H1 (cell line): ENCODE results near the gene DUSP2. TPM values are rescaled to one million over a fixed set of nuclear protein-coding genes. Genes with fewer than 3 reads are reported as not detected.

Experiments
- CTCF ChIA-PET: fragments of 300-600 bp; sonication (Branson Sonifier 250); formaldehyde crosslinking; loops from one replicate; lab custom pipeline; 2021; ENCODE audit not compliant: partially characterized antibody; lab: Charles Lee
- POLR2A ChIA-PET: fragments of 300-600 bp; sonication (Branson Sonifier 250); formaldehyde crosslinking; loops from one replicate; lab custom pipeline; 2021; ENCODE audit warnings: inconsistent platforms; ENCODE audit not compliant: partially characterized antibody; lab: Charles Lee
- DNase-seq, 2 experiments: peaks; one replicate each; pipeline versions ENCODE4 v3.0.0 to v3.0.0-alpha.2; 2010 to 2022; ENCODE audit warnings: low spot score in 2 of 2, low read depth in 1 of 2, mixed read lengths in 1 of 2
- FAIRE-seq: peaks from 2 replicates; lab custom pipeline; 2011; peaks lifted over from hg19 to GRCh38; lab: Jason Lieb, UNC
- H2AFZ ChIP-seq: 2 replicates; pipeline ENCODE4 v1.8.1; 2012; ENCODE audit warnings: low read length, inconsistent platforms
- H2AK5ac ChIP-seq: 2 replicates; pipeline ENCODE4 v1.6.1; 2013; ENCODE audit warnings: low read depth, low read length
- H2BK120ac ChIP-seq: replicated peaks from 2 replicates; pipeline ENCODE3; 2013; ENCODE audit warnings: low read depth, low read length, inconsistent platforms
- H2BK12ac ChIP-seq: 2 replicates; pipeline ENCODE4 v1.6.1; 2013; ENCODE audit warnings: low read depth, low read length
- H2BK15ac ChIP-seq: 2 replicates; pipeline ENCODE4 v1.6.1; 2013; ENCODE audit warnings: low read length
- H2BK20ac ChIP-seq: 2 replicates; pipeline ENCODE4 v1.6.1; 2013; ENCODE audit warnings: low read length
- H2BK5ac ChIP-seq: 2 replicates; pipeline ENCODE4 v1.6.1; 2013; ENCODE audit warnings: low read depth, low read length
- H3K14ac ChIP-seq: 2 replicates; pipeline ENCODE4 v1.6.1; 2013; ENCODE audit warnings: inconsistent platforms; ENCODE audit not compliant: insufficient read length
- H3K18ac ChIP-seq: 2 replicates; pipeline ENCODE4 v1.6.1; 2013; ENCODE audit warnings: low read length; ENCODE audit errors: extremely low read depth
- H3K23ac ChIP-seq: 2 replicates; pipeline ENCODE4 v1.6.1; 2013; ENCODE audit warnings: inconsistent platforms; ENCODE audit not compliant: insufficient read length
- H3K23me2 ChIP-seq: 2 replicates; pipeline ENCODE4 v1.6.1; 2013; ENCODE audit warnings: low read depth, low read length
- H3K27ac ChIP-seq: 2 replicates; pipeline ENCODE4 v1.6.1; 2011; ENCODE audit warnings: low read depth, low read length, inconsistent platforms
- H3K27me3 ChIP-seq, 4 experiments: replicated peaks in 1 of 4; 1 replicate in 1 of 4; 2 replicates in 3 of 4; pipeline versions ENCODE4 v1.6.1 to v1.8.1; 2011 to 2013; ENCODE audit warnings: low read length in 3 of 4, mild to moderate bottlenecking in 3 of 4, inconsistent platforms in 2 of 4, mixed read lengths in 2 of 4, moderate library complexity in 1 of 4; ENCODE audit not compliant: control insufficient read depth in 3 of 4, insufficient read depth in 3 of 4; ENCODE audit errors: extremely low read depth in 1 of 4
- H3K36me3 ChIP-seq, 4 experiments: 2 replicates each; pipeline versions ENCODE4 v1.6.1 to v1.8.1; 2011 to 2013; ENCODE audit warnings: mild to moderate bottlenecking in 4 of 4, low read length in 3 of 4, moderate library complexity in 2 of 4, control low read depth in 1 of 4, inconsistent platforms in 1 of 4; ENCODE audit not compliant: insufficient read depth in 4 of 4, control insufficient read depth in 2 of 4
- H3K4ac ChIP-seq: replicated peaks from 2 replicates; pipeline ENCODE3; 2013; ENCODE audit warnings: low read length, low read depth, mixed read lengths, inconsistent platforms; ENCODE audit not compliant: insufficient read length
- H3K4me1 ChIP-seq, 4 experiments: replicated peaks in 1 of 4; 1 replicate in 1 of 4; 2 replicates in 3 of 4; pipeline versions ENCODE4 v1.6.1 to v1.8.1; 2011 to 2013; ENCODE audit warnings: low read length in 3 of 4, inconsistent platforms in 2 of 4, mixed read lengths in 1 of 4; ENCODE audit not compliant: insufficient read depth in 4 of 4, control insufficient read depth in 3 of 4
- H3K4me2 ChIP-seq, 2 experiments: 2 replicates each; pipeline versions ENCODE4 v1.6.1 to v1.8.1; 2011 to 2013; ENCODE audit warnings: low read depth in 2 of 2, low read length in 2 of 2, control low read depth in 1 of 2, inconsistent platforms in 1 of 2, mild to moderate bottlenecking in 1 of 2; ENCODE audit not compliant: insufficient read depth in 1 of 2
- H3K4me3 ChIP-seq, 4 experiments: fragments of 200-600, 300-600 bp in 1 of 4; sonication (generic), shearing (Covaris generic), sonication (Bioruptor Twin) in 1 of 4; 2 replicates each; pipeline versions ENCODE4 v1.5.1 to v1.8.1; 2011 to 2016; ENCODE audit warnings: low read length in 4 of 4, low read depth in 3 of 4, control low read depth in 2 of 4, inconsistent platforms in 2 of 4, mild to moderate bottlenecking in 2 of 4, mixed read lengths in 1 of 4, moderate library complexity in 1 of 4; ENCODE audit not compliant: insufficient read depth in 2 of 4; ENCODE audit errors: extremely low read depth in 1 of 4
- H3K56ac ChIP-seq: replicated peaks from 2 replicates; pipeline ENCODE3; 2013; ENCODE audit warnings: low read depth, mild to moderate bottlenecking, mixed read lengths, low read length, inconsistent platforms; ENCODE audit not compliant: insufficient read length
- H3K79me1 ChIP-seq: 2 replicates; pipeline ENCODE4 v1.6.1; 2013; ENCODE audit warnings: low read depth, low read length, control low read depth
- H3K79me2 ChIP-seq, 2 experiments: 2 replicates each; pipeline versions ENCODE4 v1.6.1 to v1.8.1; 2012 to 2013; ENCODE audit warnings: low read length in 2 of 2, mild to moderate bottlenecking in 2 of 2, inconsistent platforms in 1 of 2; ENCODE audit not compliant: insufficient read depth in 2 of 2, control insufficient read depth in 1 of 2
- H3K9ac ChIP-seq, 4 experiments: replicated peaks in 1 of 4; 1 replicate in 1 of 4; 2 replicates in 3 of 4; pipeline versions ENCODE4 v1.6.1 to v1.8.1; 2011 to 2013; ENCODE audit warnings: low read depth in 3 of 4, low read length in 3 of 4, control low read depth in 2 of 4, mild to moderate bottlenecking in 2 of 4, moderate library complexity in 2 of 4, inconsistent platforms in 1 of 4; ENCODE audit errors: extremely low read depth in 1 of 4
- H3K9me3 ChIP-seq, 2 experiments: 2 replicates each; pipeline versions ENCODE4 v1.6.1 to v1.8.1; 2012 to 2013; ENCODE audit warnings: mild to moderate bottlenecking in 2 of 2, moderate library complexity in 2 of 2, control low read depth in 1 of 2, inconsistent platforms in 1 of 2, low read depth in 1 of 2, low read length in 1 of 2, mixed read lengths in 1 of 2; ENCODE audit not compliant: insufficient read depth in 2 of 2
- H4K20me1 ChIP-seq, 2 experiments: replicated peaks in 1 of 2; 2 replicates each; pipeline versions ENCODE3 to v1.8.1; 2011 to 2013; ENCODE audit warnings: inconsistent platforms in 2 of 2, low read length in 2 of 2, mild to moderate bottlenecking in 1 of 2; ENCODE audit not compliant: insufficient read depth in 2 of 2, control insufficient read depth in 1 of 2
- H4K5ac ChIP-seq: 2 replicates; pipeline ENCODE4 v1.6.1; 2013; ENCODE audit warnings: low read length, low read depth, mixed read lengths, inconsistent platforms; ENCODE audit not compliant: insufficient read length
- H4K8ac ChIP-seq: 2 replicates; pipeline ENCODE4 v1.8.0; 2013; ENCODE audit warnings: mild to moderate bottlenecking, moderate library complexity, low read length, inconsistent platforms; ENCODE audit not compliant: insufficient read depth; ENCODE audit errors: extremely low read depth
- H4K91ac ChIP-seq: replicated peaks from 2 replicates; pipeline ENCODE3; 2013; ENCODE audit warnings: low read length, mixed read lengths, inconsistent platforms; ENCODE audit not compliant: insufficient read length
- BRCA1 ChIP-seq: IDR thresholded peaks from 2 replicates; pipeline ENCODE4 v1.6.1; 2012; ENCODE audit warnings: low read depth, low read length, improper control_type of control experiment
- CBX8 ChIP-seq: fragments of 300-800, 300-1000 bp; sonication (generic); IDR thresholded peaks from 2 replicates; pipeline ENCODE4 v1.7.1; 2016; ENCODE audit warnings: low read depth, low read length, borderline replicate concordance
- CTCF ChIP-seq, 3 experiments: IDR thresholded peaks; 1 replicate in 2 of 3; 2 replicates in 1 of 3; pipeline versions ENCODE4 v1.5.1 to v1.6.1; 2011; ENCODE audit warnings: low read length in 3 of 3, mild to moderate bottlenecking in 3 of 3, inconsistent platforms in 2 of 3, low read depth in 1 of 3, moderate library complexity in 1 of 3; ENCODE audit not compliant: insufficient read depth in 1 of 3; ENCODE audit errors: control extremely low read depth in 1 of 3
- EZH2 ChIP-seq: fragments of 200-600 bp; sonication (generic); IDR thresholded peaks from 2 replicates; pipeline ENCODE4 v1.7.1; 2012; ENCODE audit warnings: low read depth, mild to moderate bottlenecking, moderate library complexity, low read length, inconsistent platforms; ENCODE audit not compliant: severe bottlenecking
- SAP30 ChIP-seq: fragments of 300-600 bp; sonication (generic); IDR thresholded peaks from 2 replicates; pipeline ENCODE4 v1.7.1; 2012; ENCODE audit warnings: low read length, moderate library complexity, mild to moderate bottlenecking, inconsistent platforms; ENCODE audit not compliant: insufficient read depth, insufficient replicate concordance
- SIN3A ChIP-seq, 2 experiments: IDR thresholded peaks in 1 of 2; conservative IDR thresholded peaks in 1 of 2; 2 replicates each; pipeline ENCODE4 v1.6.1; 2011 to 2012; ENCODE audit warnings: low read length in 2 of 2, improper control_type of control experiment in 1 of 2, low read depth in 1 of 2, mild to moderate bottlenecking in 1 of 2
- SIRT6 ChIP-seq: IDR thresholded peaks from one replicate; pipeline ENCODE4 v1.7.1; 2012; ENCODE audit warnings: low read length, inconsistent platforms
- SP2 ChIP-seq: IDR thresholded peaks from 2 replicates; pipeline ENCODE4 v1.6.1; 2012; ENCODE audit warnings: mild to moderate bottlenecking, low read length, inconsistent platforms
- SRF ChIP-seq: IDR thresholded peaks from 2 replicates; pipeline ENCODE4 v1.6.1; 2011; ENCODE audit warnings: mild to moderate bottlenecking, low read depth, low read length, moderate library complexity
- TAF1 ChIP-seq: IDR thresholded peaks from 2 replicates; pipeline ENCODE4 v1.6.1; 2011; ENCODE audit warnings: mild to moderate bottlenecking, low read depth, low read length
- TCF12 ChIP-seq: IDR thresholded peaks from 2 replicates; pipeline ENCODE4 v1.6.1; 2011; ENCODE audit warnings: low read depth, mild to moderate bottlenecking, low read length
- ZNF274 ChIP-seq: IDR thresholded peaks from 2 replicates; pipeline ENCODE4 v1.7.0; 2012; ENCODE audit warnings: low read length, borderline replicate concordance; ENCODE audit errors: extremely low read depth
- WGBS, 2 experiments: shearing (Covaris generic) in 1 of 2; methylation state at CpG; one replicate each; pipeline versions ENCODE4 v1.1.6 to v1.1.7; 2013 to 2015; ENCODE audit warnings: low lambda C conversion rate in 2 of 2, mixed read lengths in 2 of 2, inconsistent platforms in 1 of 2, low coverage in 1 of 2, missing lambda C conversion rate in 1 of 2; ENCODE audit not compliant: insufficient replicate concordance in 2 of 2, insufficient coverage in 1 of 2, insufficient read length in 1 of 2; ENCODE audit errors: extremely low coverage in 1 of 2, missing lambda C conversion rate in 1 of 2; 5-methylcytosine and 5-hydroxymethylcytosine counted together
- polyA plus RNA-seq, 7 experiments: library from polyadenylated mRNA; depleted of rRNA in 3 of 7; stranded (reverse) in 5 of 7; unstranded in 2 of 7; fragments of >200 nt in 5 of 7; fragments of 200-250 nt in 2 of 7; gene quantifications; 1 replicate in 5 of 7; 2 replicates in 1 of 7; 4 replicates in 1 of 7; pipeline versions ENCODE4 v1.2.1 to v1.2.3, GENCODE V29; 2011 to 2013; ENCODE audit warnings: missing spikeins in 2 of 7, mixed read lengths in 2 of 7
- total RNA-seq: library from RNA; stranded (reverse); fragmentation: NEBNext Ultra II Directional; extraction: Animal tissue kit (Norgen Biotek cat#: 25700); gene quantifications from 2 replicates; pipeline ENCODE4 v1.2.1, GENCODE V29; 2021

DUSP2 gene
- total and polyA plus RNA-seq, 2 of the 8 experiments (the other 6 are each of a cell fraction or from before 2014, with no cell fraction given) = 10.1 to 10.4 TPM

- POLR2A ChIA-PET = interaction anchor here (1.5 kb wide), 1 partner anchor 73 kb away, joined by 5 read pairs; no protein-coding TSS in a partner anchor
- Histone ChIP-seq H3K23me2 (no peaks in the 10 kb centered on the region), H3K9me3 (no peaks in the 10 kb centered on the region), H3K27me3 (no peaks in the 10 kb centered on the region), H2BK20ac (no peak overlapping the region), H3K9ac (no peak overlapping the region), H2BK5ac (no peak overlapping the region), H3K27ac (no peak overlapping the region), H4K91ac (no peak overlapping the region), H4K8ac (no peak overlapping the region), H4K5ac (no peak overlapping the region), H3K4me3 (no peak overlapping the region), H2BK12ac (no peak overlapping the region), H2BK15ac (no peak overlapping the region), H4K20me1 (peaks cover 0 to 7% of the 10 kb centered on the region in 2 experiments), H3K18ac (no peak overlapping the region), H3K36me3 (peaks cover 6 to 26% (median 17%) of the 10 kb centered on the region in 4 experiments; a peak in 6 of 8 replicates), H2AFZ (no peak overlapping the region), H3K79me2 (no peaks in the 10 kb centered on the region), H2AK5ac (no peak overlapping the region), H3K4ac (no peak overlapping the region), H2BK120ac (no peak overlapping the region), H3K4me2 (no peak overlapping the region), H3K79me1 (no peaks in the 10 kb centered on the region), H3K14ac (no peak overlapping the region), H3K23ac (no peak overlapping the region), H3K4me1 (no peaks in the 10 kb centered on the region), H3K56ac (no peak overlapping the region)
- FAIRE-seq (no peak), DNase-seq (no peak)
- CTCF ChIA-PET = interaction anchor here (0.6 to 2.8 kb wide), 5 partner anchors 10 to 159 kb away, joined by 3 to 12 read pairs (median 4); partner anchors contain the start of gene ASTL
- 93% methylated on average over 5 of the region's 5 CpGs; no CpG with 5 or more reads in 1 of the 2 experiments for WGBS, 2 experiments
- TF ChIP-seq SIRT6 (no peak), SRF (no peak), CBX8 (no peak), CTCF (IDR thresholded peaks at IDR 0.05; ENCODE audit: control extremely low read depth in 1 of 3, insufficient read depth in 1 of 3, low read depth in 1 of 3, low read length in 3 of 3) (no peak), ZNF274 (no peak), SIN3A (conservative IDR thresholded peaks at IDR 0.05 in 1 of 2, IDR thresholded peaks at IDR 0.05 in 1 of 2; ENCODE audit: low read depth in 1 of 2, low read length in 2 of 2) (no peak), SAP30 (no peak), EZH2 (no peak), BRCA1 (no peak), SP2 (no peak), TCF12 (no peak), TAF1 (no peak)
Measured at GRCh38 chr2:96181529-96181928, 36.3 kb upstream of the DUSP2 start.
